Measurements from ENCODE around the gene SPHK2.

DNA sequence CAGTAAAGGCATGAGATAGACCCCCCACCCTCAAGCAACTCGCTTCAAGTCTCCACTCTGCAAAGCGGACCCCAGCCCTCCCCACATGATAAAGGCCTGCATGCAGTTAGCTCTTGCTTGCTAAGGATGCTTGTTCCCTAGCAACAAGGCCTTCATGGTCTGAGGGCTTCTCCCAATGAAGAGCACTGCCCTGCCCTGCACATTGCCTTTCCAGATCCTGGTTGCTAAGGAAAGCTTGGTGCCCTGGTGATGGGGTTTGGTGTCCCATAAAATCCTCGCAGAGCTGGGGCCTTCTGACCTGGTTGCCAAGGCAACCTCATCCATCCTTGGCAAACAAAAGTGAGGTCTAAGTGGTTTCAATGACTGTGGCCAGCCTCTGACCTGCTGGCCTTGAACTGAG, 11.9 kb downstream of the SPHK2 start:
- TF ChIP-seq YY1 (IDR thresholded peaks at IDR 0.05; ENCODE audit: insufficient read depth, insufficient read length) (no peak), ZNF274 (IDR thresholded peaks at IDR 0.05; ENCODE audit: low read depth, low read length) (no peak)
